Osteoblast (primary cell): Measurements from ENCODE around the gene CCNF. TPM values are rescaled to one million over a fixed set of nuclear protein-coding genes. Genes with fewer than 3 reads are reported as not detected.
A peak's percentile ranks its signal among the peaks of the same experiment; 100 is the strongest.

Source experiments
- DNase-seq: peaks from one replicate; pipeline ENCODE4 v3.0.0; 2011; ENCODE audit warnings: low spot score, mixed read lengths; ENCODE audit not compliant: insufficient read length; ENCODE audit errors: missing footprints
- H2AFZ ChIP-seq: 2 replicates; pipeline ENCODE4 v1.6.0; 2011; ENCODE audit warnings: mild to moderate bottlenecking, low read length
- H3K27ac ChIP-seq: 2 replicates; pipeline ENCODE4 v1.5.1; 2011; ENCODE audit warnings: mild to moderate bottlenecking, low read depth, low read length, moderate library complexity
- H3K27me3 ChIP-seq: 2 replicates; pipeline ENCODE4 v1.6.0; 2012; ENCODE audit warnings: mild to moderate bottlenecking, control low read depth, inconsistent platforms, low read length, moderate library complexity; ENCODE audit not compliant: insufficient read depth
- H3K36me3 ChIP-seq: 2 replicates; pipeline ENCODE4 v1.5.1; 2011; ENCODE audit warnings: mild to moderate bottlenecking, low read length, control low read depth, moderate library complexity; ENCODE audit not compliant: insufficient read depth
- H3K4me1 ChIP-seq: 2 replicates; pipeline ENCODE4 v1.5.1; 2011; ENCODE audit warnings: mild to moderate bottlenecking, low read length, control low read depth, moderate library complexity; ENCODE audit not compliant: insufficient read depth
- H3K4me2 ChIP-seq: 2 replicates; pipeline ENCODE4 v1.6.0; 2011; ENCODE audit warnings: mild to moderate bottlenecking, low read length; ENCODE audit not compliant: insufficient read depth
- H3K4me3 ChIP-seq: fragments of 200-600 bp; sonication (generic); 3 replicates; pipeline ENCODE4 v1.5.1; 2012; ENCODE audit warnings: mild to moderate bottlenecking, low read length, inconsistent platforms; ENCODE audit not compliant: insufficient read depth
- H3K79me2 ChIP-seq: 2 replicates; pipeline ENCODE4 v1.6.0; 2012; ENCODE audit warnings: mild to moderate bottlenecking, low read length, control low read depth, inconsistent platforms; ENCODE audit not compliant: insufficient read depth
- H3K9me3 ChIP-seq: 2 replicates; pipeline ENCODE4 v1.5.1; 2011; ENCODE audit warnings: low read depth, low read length, control low read depth
- H4K20me1 ChIP-seq: 2 replicates; pipeline ENCODE4 v1.6.0; 2012; ENCODE audit warnings: mild to moderate bottlenecking, low read length, control low read depth; ENCODE audit not compliant: insufficient read depth
- CTCF ChIP-seq: IDR thresholded peaks from 2 replicates; pipeline ENCODE4 v1.5.1; 2011; ENCODE audit warnings: mild to moderate bottlenecking, low read depth, low read length, moderate library complexity; ENCODE audit errors: extremely low read depth
- small RNA-seq: library from RNA; depleted of rRNA; stranded (forward); fragments of <200 nt; gene quantifications from one replicate; pipeline ENCODE3, GENCODE V24; 2012
- total RNA-seq: library from RNA; depleted of rRNA; stranded (reverse); fragments of >200 nt; gene quantifications from 2 replicates; pipeline ENCODE4 v1.2.3, GENCODE V29; 2012

The CCNF gene
- total RNA-seq, 1 donor, result 6.9 TPM

- Histone ChIP-seq H3K79me2 (no peaks in the 10 kb centered on the region), H4K20me1 (peaks cover 7% of the 10 kb centered on the region), H3K4me1 (peaks cover 15% of the 10 kb centered on the region), H3K27ac (no peak overlapping the region), H2AFZ (no peak overlapping the region), H3K36me3 (peaks cover 3% of the 10 kb centered on the region), H3K4me2 (no peak overlapping the region), H3K4me3 (no peak overlapping the region), H3K27me3 (no peaks in the 10 kb centered on the region), H3K9me3 (no peaks in the 10 kb centered on the region)
- peak; percentile 65 for DNase-seq
- TF ChIP-seq CTCF, result no peak
Measured at GRCh38 chr16:2507052-2507659, 77.9 kb downstream of the CCNF start.

GRCh38 chr16:2507665-2508064, 78.4 kb downstream of the CCNF start:
- no peak for TF ChIP-seq CTCF
- no peaks in the 10 kb centered on the region for H3K27me3 ChIP-seq
- peaks cover 3% of the 10 kb centered on the region for H3K36me3 ChIP-seq
- peaks cover 12% of the 10 kb centered on the region for H3K4me1 ChIP-seq
- peaks cover 2% of the 10 kb centered on the region for H4K20me1 ChIP-seq
- no peak overlapping the region for H2AFZ ChIP-seq
- H3K9me3 ChIP-seq, result no peaks in the 10 kb centered on the region
- no peak overlapping the region for H3K4me3 ChIP-seq
- H3K27ac ChIP-seq, result no peak overlapping the region
- DNase-seq, result peak; percentile 35
- H3K4me2 ChIP-seq, result no peak overlapping the region
- no peaks in the 10 kb centered on the region for H3K79me2 ChIP-seq

Small RNA genes lying within 50 kb of the gene (small RNA-seq; reads per million reads assigned to genes)
- gene MIR6768, result 0.45 reads per million

Other genes with a start within 250 kb of the CCNF start
- gene CASKIN1, start 232.8 kb upstream of the CCNF start, total RNA-seq, result not detected in 2 replicates
- 30.8 and 44.2 TPM in 2 replicates for gene MLST8, start 224.0 kb upstream of the CCNF start, total RNA-seq
- 1.5 and 2.5 TPM in 2 replicates for gene BRICD5, start 218.6 kb upstream of the CCNF start, total RNA-seq
- 14.1 and 14.4 TPM in 2 replicates for gene PGP, start 214.6 kb upstream of the CCNF start, total RNA-seq
- 30.9 and 31.5 TPM in 2 replicates for gene E4F1, start 205.9 kb upstream of the CCNF start, total RNA-seq
- 0.72 and 0.88 TPM in 2 replicates for gene DNASE1L2, start 193.0 kb upstream of the CCNF start, total RNA-seq
- gene ECI1, start 177.9 kb upstream of the CCNF start, total RNA-seq, result 42.3 and 44.5 TPM in 2 replicates
- 64.2 and 81.1 TPM in 2 replicates for gene RNPS1, start 161.3 kb upstream of the CCNF start, total RNA-seq
- 0.88 and 1.4 TPM in 2 replicates for gene ABCA3, start 88.7 kb upstream of the CCNF start, total RNA-seq
- gene TEDC2, start 30.7 kb downstream of the CCNF start, total RNA-seq, result 3.5 and 5.1 TPM in 2 replicates
- gene NTN3, start 41.9 kb downstream of the CCNF start, total RNA-seq, result under 0.01 and 0.36 TPM in 2 replicates
- gene TBC1D24, start 45.7 kb downstream of the CCNF start, total RNA-seq, result 15.9 and 16.6 TPM in 2 replicates
- gene ATP6V0C, start 84.5 kb downstream of the CCNF start, total RNA-seq, result 18.8 and 22.7 TPM in 2 replicates
- gene AMDHD2, start 90.9 kb downstream of the CCNF start, total RNA-seq, result 88.4 and 94.8 TPM in 2 replicates
- not detected in 2 replicates for gene CEMP1, start 102.0 kb downstream of the CCNF start, total RNA-seq
- gene PDPK1, start 108.6 kb downstream of the CCNF start, total RNA-seq, result 19.2 and 23.2 TPM in 2 replicates